ENCODE data around the gene ZNRF2. TPM values are rescaled to one million over a fixed set of nuclear protein-coding genes. Genes with fewer than 3 reads are reported as not detected.

Gene ZNRF2
- total RNA-seq, 1 experiment from 2014 or later = 9.8 TPM

DNA sequence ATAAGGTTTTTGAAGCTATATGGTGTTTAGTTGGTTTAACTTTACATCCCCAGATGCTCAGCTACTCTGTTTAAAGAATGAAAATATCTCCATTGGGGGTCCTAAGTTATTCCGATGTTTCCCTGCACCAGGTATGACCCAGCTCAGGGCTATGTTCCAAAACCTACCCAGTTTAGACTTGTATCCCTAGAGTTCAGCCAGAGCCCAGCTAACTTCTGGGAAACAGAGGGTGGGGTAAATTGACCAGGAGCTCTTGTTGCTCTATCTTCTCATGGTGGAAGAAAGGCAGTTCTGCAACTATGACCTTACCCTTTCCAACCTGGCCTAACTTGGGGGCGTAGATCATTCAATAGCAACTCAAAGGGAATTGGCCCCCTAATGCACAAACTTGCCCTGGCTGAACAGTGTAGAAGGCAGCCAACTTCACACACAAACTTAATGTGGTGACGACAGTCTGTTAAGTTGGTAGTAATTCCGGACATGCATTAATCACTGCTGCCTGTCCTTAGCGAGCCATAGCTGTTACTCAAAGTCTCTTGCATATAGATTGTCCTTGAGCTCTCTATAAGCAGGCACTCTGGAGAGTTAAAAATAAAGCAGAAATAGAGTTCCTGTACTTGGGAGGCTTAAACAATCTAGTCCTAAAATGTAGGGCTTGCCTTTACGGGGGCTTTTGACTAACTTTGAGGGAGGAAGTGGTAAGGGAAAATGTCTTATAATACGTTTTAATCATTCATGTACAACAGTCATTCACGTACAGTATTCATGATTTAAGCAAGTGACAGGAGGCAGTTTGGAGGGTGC lies 5.3 kb upstream of the ZNRF2 start:
- Mint-ChIP-seq H3K4me3 (ENCODE audit: unreplicated experiment) (no peak overlapping the region), H3K36me3 (ENCODE audit: insufficient read depth, unreplicated experiment) (no peaks in the 10 kb centered on the region), H3K9me3 (ENCODE audit: unreplicated experiment) (no peaks in the 10 kb centered on the region), H3K4me1 (ENCODE audit: insufficient read depth, unreplicated experiment) (peaks cover 6% of the 10 kb centered on the region), H3K27me3 (ENCODE audit: insufficient read depth, unreplicated experiment) (no peaks in the 10 kb centered on the region), H3K27ac (ENCODE audit: low read depth, unreplicated experiment) (no peak overlapping the region)
- no peak for DNase-seq (ENCODE audit: unreplicated experiment)
- no peak for TF ChIP-seq CTCF (IDR thresholded peaks at IDR 0.05; ENCODE audit: unreplicated experiment)
- no TSS peak for BruUV-seq (replicated peaks)
- ChIA-PET CTCF (interaction anchor here (0.5 to 5.3 kb wide), 19 partner anchors 10 to 1557 kb away, joined by 3 to 64 read pairs (median 5); no protein-coding TSS in a partner anchor), POLR2A (interaction anchor here (0.6 to 1.1 kb wide), 6 partner anchors 16 to 284 kb away, joined by 3 read pairs; partner anchors contain the start of gene MTURN)
- intact Hi-C loops (cut with micrococcal nuclease) = no loop called here

DNA sequence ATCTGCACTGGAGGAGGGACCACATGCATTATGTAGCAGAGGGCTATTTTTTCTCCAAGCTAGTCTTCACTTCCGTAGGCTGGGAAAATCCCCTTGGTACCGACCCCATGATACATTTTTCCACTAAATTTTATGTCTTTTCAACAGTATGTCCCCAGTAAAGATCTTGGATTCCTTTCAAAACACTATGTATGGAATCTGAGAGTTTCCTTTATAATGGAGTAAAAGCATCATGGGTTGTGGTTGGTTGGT lies 4.8 kb upstream of the ZNRF2 start:
- intact Hi-C loops (cut with micrococcal nuclease) = no loop called here
- no peak overlapping the region for H3K27ac Mint-ChIP-seq (ENCODE audit: low read depth, unreplicated experiment)
- POLR2A ChIA-PET = interaction anchor here (0.6 to 1.1 kb wide), 3 partner anchors 114 to 145 kb away, joined by 3 read pairs; partner anchors contain the start of gene MTURN
- no peak for TF ChIP-seq CTCF (IDR thresholded peaks at IDR 0.05; ENCODE audit: unreplicated experiment)
- H3K27me3 Mint-ChIP-seq (ENCODE audit: insufficient read depth, unreplicated experiment) = no peaks in the 10 kb centered on the region
- no TSS peak for BruUV-seq (replicated peaks)
- H3K4me3 Mint-ChIP-seq (ENCODE audit: unreplicated experiment) = no peak overlapping the region
- H3K36me3 Mint-ChIP-seq (ENCODE audit: insufficient read depth, unreplicated experiment) = no peaks in the 10 kb centered on the region
- H3K9me3 Mint-ChIP-seq (ENCODE audit: unreplicated experiment) = no peaks in the 10 kb centered on the region
- CTCF ChIA-PET = interaction anchor here (0.7 to 5.3 kb wide), 6 partner anchors 21 to 285 kb away, joined by 3 to 64 read pairs (median 7); no protein-coding TSS in a partner anchor
- peaks cover 6% of the 10 kb centered on the region for H3K4me1 Mint-ChIP-seq (ENCODE audit: insufficient read depth, unreplicated experiment)
- DNase-seq (ENCODE audit: unreplicated experiment) = no peak

DNA sequence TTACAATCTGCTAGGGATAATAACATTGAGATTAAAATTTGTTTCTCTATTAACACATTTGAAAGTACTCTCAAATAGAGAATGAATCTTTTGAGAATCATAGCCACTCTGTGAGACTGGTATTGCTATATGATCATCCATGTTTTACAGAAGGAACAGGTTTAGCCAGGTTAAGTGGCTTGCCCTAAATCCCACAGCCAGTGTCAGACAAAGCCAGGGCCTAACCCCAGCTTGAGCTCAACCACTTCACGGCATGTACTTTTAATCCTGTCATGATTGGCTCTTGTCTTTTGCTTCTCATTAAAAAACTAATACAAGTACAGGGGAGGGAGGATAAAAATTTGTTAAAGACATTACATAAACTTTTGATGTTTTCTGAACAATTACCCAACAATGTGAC lies 3.8 kb upstream of the ZNRF2 start:
- POLR2A ChIA-PET = interaction anchor here (1.1 kb wide), 1 partner anchor 146 kb away, joined by 3 read pairs; the partner anchor contains the start of gene MTURN
- TF ChIP-seq CTCF (IDR thresholded peaks at IDR 0.05; ENCODE audit: unreplicated experiment) = no peak
- no peak overlapping the region for H3K27ac Mint-ChIP-seq (ENCODE audit: low read depth, unreplicated experiment)

DNA sequence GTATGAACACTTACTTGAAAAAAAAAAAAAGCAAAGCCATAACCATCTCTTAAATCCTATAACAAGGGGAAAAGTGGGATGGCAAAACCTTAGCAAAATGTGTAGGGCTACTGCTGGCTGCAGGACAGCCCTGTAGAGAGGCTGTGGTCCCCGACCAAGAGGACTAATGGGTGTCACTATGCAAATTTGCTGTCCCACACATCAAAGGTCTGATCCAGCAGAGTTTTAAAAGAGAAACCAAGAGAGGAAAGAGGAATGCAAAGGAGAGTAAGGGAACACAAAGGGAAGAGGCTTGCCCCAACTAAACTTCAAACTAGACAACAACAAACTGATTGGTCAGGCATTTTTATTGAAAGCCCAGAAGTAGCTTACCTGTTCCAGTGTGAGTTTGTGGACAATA lies 3.1 kb upstream of the ZNRF2 start:
- intact Hi-C loops (cut with micrococcal nuclease) = loop anchor here (5.0 kb wide), 1 partner anchor 221 kb away; the partner anchor contains the start of gene GGCT
- no peak for TF ChIP-seq CTCF (IDR thresholded peaks at IDR 0.05; ENCODE audit: unreplicated experiment)
- no peak for DNase-seq (ENCODE audit: unreplicated experiment)
- peaks cover 6% of the 10 kb centered on the region for H3K4me1 Mint-ChIP-seq (ENCODE audit: insufficient read depth, unreplicated experiment)
- ChIA-PET CTCF (interaction anchor here (0.8 to 1.3 kb wide), 3 partner anchors 35 to 131 kb away, joined by 3 to 5 read pairs (median 3); no protein-coding TSS in a partner anchor), POLR2A (interaction anchor here (0.6 to 1.5 kb wide), 2 partner anchors 70 to 126 kb away, joined by 3 to 5 read pairs; no protein-coding TSS in a partner anchor)
- no peak overlapping the region for H3K27ac Mint-ChIP-seq (ENCODE audit: low read depth, unreplicated experiment)
- no peaks in the 10 kb centered on the region for H3K27me3 Mint-ChIP-seq (ENCODE audit: insufficient read depth, unreplicated experiment)
- H3K36me3 Mint-ChIP-seq (ENCODE audit: insufficient read depth, unreplicated experiment) = no peaks in the 10 kb centered on the region
- no peaks in the 10 kb centered on the region for H3K9me3 Mint-ChIP-seq (ENCODE audit: unreplicated experiment)
- BruUV-seq (replicated peaks) = no TSS peak
- H3K4me3 Mint-ChIP-seq (ENCODE audit: unreplicated experiment) = no peak overlapping the region

More for the DNA sequence above, 3.8 kb upstream of the ZNRF2 start:
- Mint-ChIP-seq H3K4me3 (ENCODE audit: unreplicated experiment) (no peak overlapping the region), H3K27me3 (ENCODE audit: insufficient read depth, unreplicated experiment) (no peaks in the 10 kb centered on the region), H3K36me3 (ENCODE audit: insufficient read depth, unreplicated experiment) (no peaks in the 10 kb centered on the region), H3K4me1 (ENCODE audit: insufficient read depth, unreplicated experiment) (peaks cover 6% of the 10 kb centered on the region), H3K9me3 (ENCODE audit: unreplicated experiment) (no peaks in the 10 kb centered on the region)
- BruUV-seq (replicated peaks) = no TSS peak
- intact Hi-C loops (cut with micrococcal nuclease) = loop anchor here (5.0 kb wide), 1 partner anchor 222 kb away; the partner anchor contains the start of gene GGCT
- CTCF ChIA-PET = interaction anchor here (2.2 kb wide), 1 partner anchor 284 kb away, joined by 10 read pairs; no protein-coding TSS in a partner anchor
- DNase-seq (ENCODE audit: unreplicated experiment) = no peak
